ENCODE data around the gene ST7L.

Gene ST7L

GRCh38 chr1:112538883-112539282 lies 80.1 kb downstream of the ST7L start:
- Histone ChIP-seq H3K9me3 (ENCODE audit: control insufficient read depth, low read length) (no peaks in the 10 kb centered on the region), H3K27me3 (ENCODE audit: control insufficient read depth, insufficient read depth, low read length) (no peaks in the 10 kb centered on the region), H3K4me3 (ENCODE audit: low read length) (no peak overlapping the region), H3K36me3 (ENCODE audit: control insufficient read depth, insufficient read depth, low read length) (no peaks in the 10 kb centered on the region), H3K4me1 (ENCODE audit: control insufficient read depth, insufficient read depth, low read length) (no peaks in the 10 kb centered on the region), H3K9ac (ENCODE audit: low read length) (no peak overlapping the region)

DNA sequence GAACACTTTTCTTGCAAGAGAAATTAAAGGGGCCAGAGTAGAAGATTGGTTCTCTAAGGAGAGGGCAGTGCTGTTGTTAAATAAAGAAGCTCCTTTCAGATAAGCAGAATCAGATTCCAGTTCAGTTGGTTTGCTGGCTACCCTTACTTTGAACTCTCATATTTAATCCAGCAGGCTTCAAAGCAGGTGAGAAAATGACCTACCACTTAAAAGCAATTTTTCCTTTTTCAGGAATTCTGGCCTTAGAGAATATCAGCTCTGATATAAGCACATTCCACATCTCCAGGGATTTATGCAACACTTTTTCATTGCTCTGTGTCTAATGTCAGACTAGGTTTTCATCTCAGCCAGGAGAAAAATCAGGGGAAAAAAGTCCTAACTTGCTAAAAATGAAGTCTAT lies 81.5 kb downstream of the ST7L start:
- Histone ChIP-seq H3K27me3 (ENCODE audit: control insufficient read depth, insufficient read depth, low read length) (no peaks in the 10 kb centered on the region), H3K9ac (ENCODE audit: low read length) (no peak overlapping the region), H3K4me1 (ENCODE audit: control insufficient read depth, insufficient read depth, low read length) (no peaks in the 10 kb centered on the region), H3K4me3 (ENCODE audit: low read length) (no peak overlapping the region), H3K36me3 (ENCODE audit: control insufficient read depth, insufficient read depth, low read length) (no peaks in the 10 kb centered on the region), H3K9me3 (ENCODE audit: control insufficient read depth, low read length) (no peaks in the 10 kb centered on the region)

DNA sequence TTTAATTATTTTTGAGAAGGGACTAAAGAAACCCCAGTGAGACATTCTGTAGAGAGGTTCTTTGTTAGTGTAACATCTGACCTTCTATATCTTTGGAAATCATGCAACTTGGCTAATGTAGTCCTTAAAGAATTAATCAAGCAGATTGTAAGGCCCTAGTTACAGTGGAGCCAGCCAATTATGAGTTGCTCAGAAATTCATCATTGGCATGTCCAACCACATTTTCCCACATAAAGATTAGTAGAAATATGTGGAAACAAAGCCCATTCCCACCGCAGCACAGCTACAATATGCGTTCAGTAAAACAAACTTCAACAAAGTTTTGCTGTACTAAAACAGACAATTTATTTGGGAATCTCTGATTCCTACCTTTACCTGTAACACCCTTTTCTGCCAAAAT lies 82.4 kb downstream of the ST7L start:
- no peaks in the 10 kb centered on the region for H3K9me3 ChIP-seq (ENCODE audit: control insufficient read depth, low read length)
- no peak overlapping the region for H3K4me3 ChIP-seq (ENCODE audit: low read length)
- no peaks in the 10 kb centered on the region for H3K36me3 ChIP-seq (ENCODE audit: control insufficient read depth, insufficient read depth, low read length)
- H3K4me1 ChIP-seq (ENCODE audit: control insufficient read depth, insufficient read depth, low read length): no peaks in the 10 kb centered on the region
- no peak overlapping the region for H3K9ac ChIP-seq (ENCODE audit: low read length)
- no peaks in the 10 kb centered on the region for H3K27me3 ChIP-seq (ENCODE audit: control insufficient read depth, insufficient read depth, low read length)

- Histone ChIP-seq H3K36me3 (ENCODE audit: control insufficient read depth, insufficient read depth, low read length) (no peaks in the 10 kb centered on the region), H3K9ac (ENCODE audit: low read length) (no peak overlapping the region), H3K4me3 (ENCODE audit: low read length) (no peak overlapping the region), H3K9me3 (ENCODE audit: control insufficient read depth, low read length) (no peaks in the 10 kb centered on the region), H3K4me1 (ENCODE audit: control insufficient read depth, insufficient read depth, low read length) (no peaks in the 10 kb centered on the region), H3K27me3 (ENCODE audit: control insufficient read depth, insufficient read depth, low read length) (no peaks in the 10 kb centered on the region)
These were observed 85.9 kb downstream of the ST7L start for GRCh38 chr1:112533029-112533428.

DNA sequence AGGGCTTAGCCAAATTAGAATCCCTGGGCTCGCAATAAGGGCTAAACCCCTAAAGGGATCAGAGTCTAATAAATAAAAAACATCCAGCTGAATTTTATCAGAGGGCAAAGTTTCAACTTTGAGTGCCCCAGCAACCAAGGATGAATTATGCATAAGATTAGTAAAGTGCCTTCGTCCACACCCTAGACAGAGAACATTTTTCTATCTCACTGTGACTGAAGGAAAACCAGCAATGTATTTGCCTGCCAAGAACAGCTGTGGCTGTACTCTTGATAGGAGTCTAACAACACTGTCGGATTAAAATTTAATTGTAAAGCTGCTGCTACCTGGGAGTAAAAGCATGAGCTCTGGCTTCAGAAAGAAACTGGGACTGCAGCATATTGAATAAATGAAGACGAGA lies 86.9 kb downstream of the ST7L start:
- Histone ChIP-seq H3K9me3 (ENCODE audit: control insufficient read depth, low read length) (no peaks in the 10 kb centered on the region), H3K27me3 (ENCODE audit: control insufficient read depth, insufficient read depth, low read length) (no peaks in the 10 kb centered on the region), H3K36me3 (ENCODE audit: control insufficient read depth, insufficient read depth, low read length) (no peaks in the 10 kb centered on the region), H3K9ac (ENCODE audit: low read length) (no peak overlapping the region), H3K4me1 (ENCODE audit: control insufficient read depth, insufficient read depth, low read length) (no peaks in the 10 kb centered on the region), H3K4me3 (ENCODE audit: low read length) (no peak overlapping the region)

GRCh38 chr1:112530832-112531231 lies 88.1 kb downstream of the ST7L start:
- H3K9ac ChIP-seq (ENCODE audit: low read length): no peak overlapping the region
- H3K4me3 ChIP-seq (ENCODE audit: low read length): no peak overlapping the region
- no peaks in the 10 kb centered on the region for H3K27me3 ChIP-seq (ENCODE audit: control insufficient read depth, insufficient read depth, low read length)
- H3K4me1 ChIP-seq (ENCODE audit: control insufficient read depth, insufficient read depth, low read length): no peaks in the 10 kb centered on the region
- no peaks in the 10 kb centered on the region for H3K36me3 ChIP-seq (ENCODE audit: control insufficient read depth, insufficient read depth, low read length)
- H3K9me3 ChIP-seq (ENCODE audit: control insufficient read depth, low read length): no peaks in the 10 kb centered on the region

DNA sequence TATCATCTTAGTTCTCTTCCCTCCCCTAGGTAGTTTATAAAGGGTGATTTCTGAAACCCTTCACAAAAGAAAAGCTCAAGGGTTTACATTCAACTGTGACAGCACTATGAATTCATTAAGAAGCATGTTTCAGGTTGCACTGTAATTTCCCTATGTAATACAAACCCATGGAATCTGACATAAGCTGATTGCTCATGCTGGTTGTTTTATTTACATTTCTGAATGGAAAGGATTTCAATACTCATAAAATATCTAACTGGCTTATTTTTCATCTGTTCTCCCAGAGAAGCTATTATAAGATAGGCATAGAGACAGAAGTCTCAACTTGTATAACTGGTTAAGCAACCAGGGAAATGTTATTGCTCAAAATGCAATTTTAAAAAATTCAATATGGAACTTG lies 89.6 kb downstream of the ST7L start:
- no peaks in the 10 kb centered on the region for H3K9me3 ChIP-seq (ENCODE audit: control insufficient read depth, low read length)
- no peaks in the 10 kb centered on the region for H3K27me3 ChIP-seq (ENCODE audit: control insufficient read depth, insufficient read depth, low read length)
- no peaks in the 10 kb centered on the region for H3K36me3 ChIP-seq (ENCODE audit: control insufficient read depth, insufficient read depth, low read length)
- no peak overlapping the region for H3K4me3 ChIP-seq (ENCODE audit: low read length)
- H3K9ac ChIP-seq (ENCODE audit: low read length): no peak overlapping the region
- no peaks in the 10 kb centered on the region for H3K4me1 ChIP-seq (ENCODE audit: control insufficient read depth, insufficient read depth, low read length)

GRCh38 chr1:112528076-112528475 lies 90.9 kb downstream of the ST7L start:
- H3K36me3 ChIP-seq (ENCODE audit: control insufficient read depth, insufficient read depth, low read length): no peaks in the 10 kb centered on the region
- no peaks in the 10 kb centered on the region for H3K9me3 ChIP-seq (ENCODE audit: control insufficient read depth, low read length)
- no peaks in the 10 kb centered on the region for H3K27me3 ChIP-seq (ENCODE audit: control insufficient read depth, insufficient read depth, low read length)
- H3K4me3 ChIP-seq (ENCODE audit: low read length): no peak overlapping the region
- no peaks in the 10 kb centered on the region for H3K4me1 ChIP-seq (ENCODE audit: control insufficient read depth, insufficient read depth, low read length)
- no peak overlapping the region for H3K9ac ChIP-seq (ENCODE audit: low read length)

DNA sequence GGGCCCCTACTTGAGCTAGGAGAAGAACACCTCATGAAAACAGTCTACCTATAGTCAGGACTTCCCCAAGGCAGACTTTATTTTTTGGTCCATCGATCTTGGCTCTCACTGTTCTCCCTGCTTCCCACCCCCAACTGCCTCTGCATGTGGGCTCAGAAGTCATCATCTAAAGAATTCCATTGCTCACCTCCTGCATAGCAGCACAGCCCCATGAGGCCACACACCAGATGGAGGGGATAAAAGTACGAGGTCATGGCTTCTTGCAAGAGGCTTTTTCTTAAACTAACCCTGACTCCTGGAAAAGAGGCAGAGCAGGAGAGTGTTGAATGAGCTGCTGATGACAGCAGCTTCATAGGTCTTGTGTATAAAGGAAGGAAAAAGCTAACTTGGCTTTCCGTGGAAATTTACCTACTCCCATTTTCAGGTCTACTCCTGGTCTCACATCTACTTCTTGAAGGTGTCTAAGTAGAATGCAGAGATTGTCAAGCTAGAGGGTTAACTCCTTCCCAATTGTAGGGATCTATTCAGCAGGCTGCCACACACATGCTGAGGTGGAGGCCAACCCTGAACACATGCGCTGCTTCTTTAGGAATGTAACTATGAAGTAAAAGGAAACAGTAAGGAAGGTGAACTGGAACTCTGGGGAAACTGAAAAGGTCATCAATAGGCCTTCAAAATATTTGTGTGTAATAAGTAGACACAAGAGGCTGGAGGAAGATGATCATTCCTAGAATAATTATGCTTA lies 91.5 kb downstream of the ST7L start:
- Histone ChIP-seq H3K9ac (ENCODE audit: low read length) (no peak overlapping the region), H3K4me1 (ENCODE audit: control insufficient read depth, insufficient read depth, low read length) (no peaks in the 10 kb centered on the region), H3K9me3 (ENCODE audit: control insufficient read depth, low read length) (no peaks in the 10 kb centered on the region), H3K36me3 (ENCODE audit: control insufficient read depth, insufficient read depth, low read length) (no peaks in the 10 kb centered on the region), H3K4me3 (ENCODE audit: low read length) (no peak overlapping the region), H3K27me3 (ENCODE audit: control insufficient read depth, insufficient read depth, low read length) (no peaks in the 10 kb centered on the region)

DNA sequence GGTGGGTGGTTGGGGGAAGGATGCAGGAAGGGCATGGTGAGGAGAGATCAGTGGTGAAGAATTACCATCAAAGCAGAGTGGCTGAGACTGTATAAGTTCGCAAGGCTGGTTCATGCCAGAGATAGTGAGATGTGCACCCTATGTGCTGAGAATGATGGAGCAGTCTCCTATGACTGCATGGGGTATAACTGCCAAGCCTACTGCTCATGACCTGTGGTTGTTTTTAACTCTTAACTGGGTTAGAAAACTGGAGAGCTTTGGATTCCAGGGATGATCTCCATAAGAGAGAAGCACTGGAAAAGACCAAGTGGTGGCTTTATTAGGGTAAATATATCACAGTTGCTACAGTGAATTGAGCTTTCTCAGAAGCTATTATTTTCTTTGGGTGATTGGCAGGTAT lies 94.0 kb downstream of the ST7L start:
- Histone ChIP-seq H3K36me3 (ENCODE audit: control insufficient read depth, insufficient read depth, low read length) (no peaks in the 10 kb centered on the region), H3K9ac (ENCODE audit: low read length) (no peak overlapping the region), H3K4me1 (ENCODE audit: control insufficient read depth, insufficient read depth, low read length) (no peaks in the 10 kb centered on the region), H3K9me3 (ENCODE audit: control insufficient read depth, low read length) (no peaks in the 10 kb centered on the region), H3K27me3 (ENCODE audit: control insufficient read depth, insufficient read depth, low read length) (no peaks in the 10 kb centered on the region), H3K4me3 (ENCODE audit: low read length) (no peak overlapping the region)

GRCh38 chr1:112524251-112524650 lies 94.7 kb downstream of the ST7L start:
- Histone ChIP-seq H3K36me3 (ENCODE audit: control insufficient read depth, insufficient read depth, low read length) (no peaks in the 10 kb centered on the region), H3K27me3 (ENCODE audit: control insufficient read depth, insufficient read depth, low read length) (no peaks in the 10 kb centered on the region), H3K4me3 (ENCODE audit: low read length) (no peak overlapping the region), H3K9me3 (ENCODE audit: control insufficient read depth, low read length) (no peaks in the 10 kb centered on the region), H3K9ac (ENCODE audit: low read length) (no peak overlapping the region), H3K4me1 (ENCODE audit: control insufficient read depth, insufficient read depth, low read length) (no peaks in the 10 kb centered on the region)

- Histone ChIP-seq H3K4me3 (ENCODE audit: low read length) (no peak overlapping the region), H3K27me3 (ENCODE audit: control insufficient read depth, insufficient read depth, low read length) (no peaks in the 10 kb centered on the region), H3K36me3 (ENCODE audit: control insufficient read depth, insufficient read depth, low read length) (no peaks in the 10 kb centered on the region)
These were observed 96.3 kb downstream of the ST7L start for GRCh38 chr1:112522621-112523020.

DNA sequence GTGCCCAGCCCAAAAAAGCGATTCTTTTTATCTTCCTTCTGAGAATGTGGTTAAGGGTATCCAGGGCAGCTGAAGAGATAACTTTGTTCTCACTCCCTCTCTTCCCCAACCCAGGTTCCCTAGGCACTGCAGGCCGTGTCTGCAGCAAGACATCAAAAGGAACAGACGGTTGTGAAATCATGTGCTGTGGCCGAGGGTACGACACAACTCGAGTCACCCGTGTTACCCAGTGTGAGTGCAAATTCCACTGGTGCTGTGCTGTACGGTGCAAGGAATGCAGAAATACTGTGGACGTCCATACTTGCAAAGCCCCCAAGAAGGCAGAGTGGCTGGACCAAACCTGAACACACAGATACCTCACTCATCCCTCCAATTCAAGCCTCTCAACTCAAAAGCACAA lies 98.8 kb downstream of the ST7L start:
- Histone ChIP-seq H3K9ac (ENCODE audit: low read length) (no peak overlapping the region), H3K36me3 (ENCODE audit: control insufficient read depth, insufficient read depth, low read length) (no peaks in the 10 kb centered on the region), H3K9me3 (ENCODE audit: control insufficient read depth, low read length) (no peaks in the 10 kb centered on the region), H3K4me3 (ENCODE audit: low read length) (no peak overlapping the region), H3K27me3 (ENCODE audit: control insufficient read depth, insufficient read depth, low read length) (no peaks in the 10 kb centered on the region), H3K4me1 (ENCODE audit: control insufficient read depth, insufficient read depth, low read length) (peaks cover 6% of the 10 kb centered on the region)

More at GRCh38 chr1:112522621-112523020, 96.3 kb downstream of the ST7L start:
- no peaks in the 10 kb centered on the region for H3K4me1 ChIP-seq (ENCODE audit: control insufficient read depth, insufficient read depth, low read length)
- H3K9me3 ChIP-seq (ENCODE audit: control insufficient read depth, low read length): no peaks in the 10 kb centered on the region
- no peak overlapping the region for H3K9ac ChIP-seq (ENCODE audit: low read length)
